H1 (cell line): ENCODE data around the gene CCDC157. TPM values are rescaled to one million over a fixed set of nuclear protein-coding genes. Genes with fewer than 3 reads are reported as not detected.

Experiments
- CTCF ChIA-PET: fragments of 300-600 bp; sonication (Branson Sonifier 250); formaldehyde crosslinking; loops from one replicate; lab custom pipeline; 2021; ENCODE audit not compliant: partially characterized antibody; lab: Charles Lee
- POLR2A ChIA-PET: fragments of 300-600 bp; sonication (Branson Sonifier 250); formaldehyde crosslinking; loops from one replicate; lab custom pipeline; 2021; ENCODE audit warnings: inconsistent platforms; ENCODE audit not compliant: partially characterized antibody; lab: Charles Lee
- DNase-seq, 2 experiments: peaks; one replicate each; pipeline versions ENCODE4 v3.0.0 to v3.0.0-alpha.2; 2010 to 2022; ENCODE audit warnings: low spot score in 2 of 2, low read depth in 1 of 2, mixed read lengths in 1 of 2
- FAIRE-seq: peaks from 2 replicates; lab custom pipeline; 2011; peaks lifted over from hg19 to GRCh38; lab: Jason Lieb, UNC
- H2AFZ ChIP-seq: 2 replicates; pipeline ENCODE4 v1.8.1; 2012; ENCODE audit warnings: low read length, inconsistent platforms
- H2AK5ac ChIP-seq: 2 replicates; pipeline ENCODE4 v1.6.1; 2013; ENCODE audit warnings: low read depth, low read length
- H2BK120ac ChIP-seq: replicated peaks from 2 replicates; pipeline ENCODE3; 2013; ENCODE audit warnings: low read depth, low read length, inconsistent platforms
- H2BK12ac ChIP-seq: 2 replicates; pipeline ENCODE4 v1.6.1; 2013; ENCODE audit warnings: low read depth, low read length
- H2BK15ac ChIP-seq: 2 replicates; pipeline ENCODE4 v1.6.1; 2013; ENCODE audit warnings: low read length
- H2BK20ac ChIP-seq: 2 replicates; pipeline ENCODE4 v1.6.1; 2013; ENCODE audit warnings: low read length
- H2BK5ac ChIP-seq: 2 replicates; pipeline ENCODE4 v1.6.1; 2013; ENCODE audit warnings: low read depth, low read length
- H3K14ac ChIP-seq: 2 replicates; pipeline ENCODE4 v1.6.1; 2013; ENCODE audit warnings: inconsistent platforms; ENCODE audit not compliant: insufficient read length
- H3K18ac ChIP-seq: 2 replicates; pipeline ENCODE4 v1.6.1; 2013; ENCODE audit warnings: low read length; ENCODE audit errors: extremely low read depth
- H3K23ac ChIP-seq: 2 replicates; pipeline ENCODE4 v1.6.1; 2013; ENCODE audit warnings: inconsistent platforms; ENCODE audit not compliant: insufficient read length
- H3K23me2 ChIP-seq: 2 replicates; pipeline ENCODE4 v1.6.1; 2013; ENCODE audit warnings: low read depth, low read length
- H3K27ac ChIP-seq: 2 replicates; pipeline ENCODE4 v1.6.1; 2011; ENCODE audit warnings: low read depth, low read length, inconsistent platforms
- H3K27me3 ChIP-seq, 4 experiments: replicated peaks in 1 of 4; 1 replicate in 1 of 4; 2 replicates in 3 of 4; pipeline versions ENCODE4 v1.6.1 to v1.8.1; 2011 to 2013; ENCODE audit warnings: low read length in 3 of 4, mild to moderate bottlenecking in 3 of 4, inconsistent platforms in 2 of 4, mixed read lengths in 2 of 4, moderate library complexity in 1 of 4; ENCODE audit not compliant: control insufficient read depth in 3 of 4, insufficient read depth in 3 of 4; ENCODE audit errors: extremely low read depth in 1 of 4
- H3K36me3 ChIP-seq, 4 experiments: 2 replicates each; pipeline versions ENCODE4 v1.6.1 to v1.8.1; 2011 to 2013; ENCODE audit warnings: mild to moderate bottlenecking in 4 of 4, low read length in 3 of 4, moderate library complexity in 2 of 4, control low read depth in 1 of 4, inconsistent platforms in 1 of 4; ENCODE audit not compliant: insufficient read depth in 4 of 4, control insufficient read depth in 2 of 4
- H3K4ac ChIP-seq: replicated peaks from 2 replicates; pipeline ENCODE3; 2013; ENCODE audit warnings: low read length, low read depth, mixed read lengths, inconsistent platforms; ENCODE audit not compliant: insufficient read length
- H3K4me1 ChIP-seq, 4 experiments: replicated peaks in 1 of 4; 1 replicate in 1 of 4; 2 replicates in 3 of 4; pipeline versions ENCODE4 v1.6.1 to v1.8.1; 2011 to 2013; ENCODE audit warnings: low read length in 3 of 4, inconsistent platforms in 2 of 4, mixed read lengths in 1 of 4; ENCODE audit not compliant: insufficient read depth in 4 of 4, control insufficient read depth in 3 of 4
- H3K4me2 ChIP-seq, 2 experiments: 2 replicates each; pipeline versions ENCODE4 v1.6.1 to v1.8.1; 2011 to 2013; ENCODE audit warnings: low read depth in 2 of 2, low read length in 2 of 2, control low read depth in 1 of 2, inconsistent platforms in 1 of 2, mild to moderate bottlenecking in 1 of 2; ENCODE audit not compliant: insufficient read depth in 1 of 2
- H3K4me3 ChIP-seq, 4 experiments: fragments of 200-600, 300-600 bp in 1 of 4; sonication (generic), shearing (Covaris generic), sonication (Bioruptor Twin) in 1 of 4; 2 replicates each; pipeline versions ENCODE4 v1.5.1 to v1.8.1; 2011 to 2016; ENCODE audit warnings: low read length in 4 of 4, low read depth in 3 of 4, control low read depth in 2 of 4, inconsistent platforms in 2 of 4, mild to moderate bottlenecking in 2 of 4, mixed read lengths in 1 of 4, moderate library complexity in 1 of 4; ENCODE audit not compliant: insufficient read depth in 2 of 4; ENCODE audit errors: extremely low read depth in 1 of 4
- H3K56ac ChIP-seq: replicated peaks from 2 replicates; pipeline ENCODE3; 2013; ENCODE audit warnings: low read depth, mild to moderate bottlenecking, mixed read lengths, low read length, inconsistent platforms; ENCODE audit not compliant: insufficient read length
- H3K79me1 ChIP-seq: 2 replicates; pipeline ENCODE4 v1.6.1; 2013; ENCODE audit warnings: low read depth, low read length, control low read depth
- H3K79me2 ChIP-seq, 2 experiments: 2 replicates each; pipeline versions ENCODE4 v1.6.1 to v1.8.1; 2012 to 2013; ENCODE audit warnings: low read length in 2 of 2, mild to moderate bottlenecking in 2 of 2, inconsistent platforms in 1 of 2; ENCODE audit not compliant: insufficient read depth in 2 of 2, control insufficient read depth in 1 of 2
- H3K9ac ChIP-seq, 4 experiments: replicated peaks in 1 of 4; 1 replicate in 1 of 4; 2 replicates in 3 of 4; pipeline versions ENCODE4 v1.6.1 to v1.8.1; 2011 to 2013; ENCODE audit warnings: low read depth in 3 of 4, low read length in 3 of 4, control low read depth in 2 of 4, mild to moderate bottlenecking in 2 of 4, moderate library complexity in 2 of 4, inconsistent platforms in 1 of 4; ENCODE audit errors: extremely low read depth in 1 of 4
- H3K9me3 ChIP-seq, 2 experiments: 2 replicates each; pipeline versions ENCODE4 v1.6.1 to v1.8.1; 2012 to 2013; ENCODE audit warnings: mild to moderate bottlenecking in 2 of 2, moderate library complexity in 2 of 2, control low read depth in 1 of 2, inconsistent platforms in 1 of 2, low read depth in 1 of 2, low read length in 1 of 2, mixed read lengths in 1 of 2; ENCODE audit not compliant: insufficient read depth in 2 of 2
- H4K20me1 ChIP-seq, 2 experiments: replicated peaks in 1 of 2; 2 replicates each; pipeline versions ENCODE3 to v1.8.1; 2011 to 2013; ENCODE audit warnings: inconsistent platforms in 2 of 2, low read length in 2 of 2, mild to moderate bottlenecking in 1 of 2; ENCODE audit not compliant: insufficient read depth in 2 of 2, control insufficient read depth in 1 of 2
- H4K5ac ChIP-seq: 2 replicates; pipeline ENCODE4 v1.6.1; 2013; ENCODE audit warnings: low read length, low read depth, mixed read lengths, inconsistent platforms; ENCODE audit not compliant: insufficient read length
- H4K8ac ChIP-seq: 2 replicates; pipeline ENCODE4 v1.8.0; 2013; ENCODE audit warnings: mild to moderate bottlenecking, moderate library complexity, low read length, inconsistent platforms; ENCODE audit not compliant: insufficient read depth; ENCODE audit errors: extremely low read depth
- H4K91ac ChIP-seq: replicated peaks from 2 replicates; pipeline ENCODE3; 2013; ENCODE audit warnings: low read length, mixed read lengths, inconsistent platforms; ENCODE audit not compliant: insufficient read length
- CTCF ChIP-seq, 3 experiments: IDR thresholded peaks; 1 replicate in 2 of 3; 2 replicates in 1 of 3; pipeline versions ENCODE4 v1.5.1 to v1.6.1; 2011; ENCODE audit warnings: low read length in 3 of 3, mild to moderate bottlenecking in 3 of 3, inconsistent platforms in 2 of 3, low read depth in 1 of 3, moderate library complexity in 1 of 3; ENCODE audit not compliant: insufficient read depth in 1 of 3; ENCODE audit errors: control extremely low read depth in 1 of 3
- E2F6 ChIP-seq: IDR thresholded peaks from 2 replicates; pipeline ENCODE4 v1.6.1; 2012; ENCODE audit warnings: inconsistent platforms
- HDAC6 ChIP-seq: IDR thresholded peaks from one replicate; pipeline ENCODE4 v1.7.1; 2012; ENCODE audit warnings: low read depth, mild to moderate bottlenecking, inconsistent platforms, low read length, moderate library complexity
- JUN ChIP-seq: IDR thresholded peaks from 2 replicates; pipeline ENCODE4 v1.6.1; 2011; ENCODE audit warnings: low read depth, mild to moderate bottlenecking, improper control_type of control experiment, low read length
- NRF1 ChIP-seq: IDR thresholded peaks from 2 replicates; pipeline ENCODE4 v1.6.1; 2011; ENCODE audit warnings: mild to moderate bottlenecking, low read depth, low read length, improper control_type of control experiment
- POLR2A ChIP-seq, 2 experiments: IDR thresholded peaks; 1 replicate in 1 of 2; 2 replicates in 1 of 2; pipeline ENCODE4 v1.6.1; 2011; ENCODE audit warnings: low read depth in 2 of 2, low read length in 2 of 2, mild to moderate bottlenecking in 2 of 2; ENCODE audit errors: control extremely low read depth in 1 of 2
- RXRA ChIP-seq: IDR thresholded peaks from 2 replicates; pipeline ENCODE4 v1.6.1; 2011; ENCODE audit warnings: low read depth, mild to moderate bottlenecking, low read length, moderate library complexity; ENCODE audit not compliant: insufficient read depth
- SAP30 ChIP-seq: fragments of 300-600 bp; sonication (generic); IDR thresholded peaks from 2 replicates; pipeline ENCODE4 v1.7.1; 2012; ENCODE audit warnings: low read length, moderate library complexity, mild to moderate bottlenecking, inconsistent platforms; ENCODE audit not compliant: insufficient read depth, insufficient replicate concordance
- SIN3A ChIP-seq, 2 experiments: IDR thresholded peaks in 1 of 2; conservative IDR thresholded peaks in 1 of 2; 2 replicates each; pipeline ENCODE4 v1.6.1; 2011 to 2012; ENCODE audit warnings: low read length in 2 of 2, improper control_type of control experiment in 1 of 2, low read depth in 1 of 2, mild to moderate bottlenecking in 1 of 2
- ZNF274 ChIP-seq: IDR thresholded peaks from 2 replicates; pipeline ENCODE4 v1.7.0; 2012; ENCODE audit warnings: low read length, borderline replicate concordance; ENCODE audit errors: extremely low read depth
- WGBS, 2 experiments: shearing (Covaris generic) in 1 of 2; methylation state at CpG; one replicate each; pipeline versions ENCODE4 v1.1.6 to v1.1.7; 2013 to 2015; ENCODE audit warnings: low lambda C conversion rate in 2 of 2, mixed read lengths in 2 of 2, inconsistent platforms in 1 of 2, low coverage in 1 of 2, missing lambda C conversion rate in 1 of 2; ENCODE audit not compliant: insufficient replicate concordance in 2 of 2, insufficient coverage in 1 of 2, insufficient read length in 1 of 2; ENCODE audit errors: extremely low coverage in 1 of 2, missing lambda C conversion rate in 1 of 2; 5-methylcytosine and 5-hydroxymethylcytosine counted together
- polyA plus RNA-seq, 7 experiments: library from polyadenylated mRNA; depleted of rRNA in 3 of 7; stranded (reverse) in 5 of 7; unstranded in 2 of 7; fragments of >200 nt in 5 of 7; fragments of 200-250 nt in 2 of 7; gene quantifications; 1 replicate in 5 of 7; 2 replicates in 1 of 7; 4 replicates in 1 of 7; pipeline versions ENCODE4 v1.2.1 to v1.2.3, GENCODE V29; 2011 to 2013; ENCODE audit warnings: missing spikeins in 2 of 7, mixed read lengths in 2 of 7
- total RNA-seq: library from RNA; stranded (reverse); fragmentation: NEBNext Ultra II Directional; extraction: Animal tissue kit (Norgen Biotek cat#: 25700); gene quantifications from 2 replicates; pipeline ENCODE4 v1.2.1, GENCODE V29; 2021

CCDC157 gene
- total and polyA plus RNA-seq, 2 of the 8 experiments (the other 6 are each of a cell fraction or from before 2014, with no cell fraction given), result 4.1 to 8.4 TPM

- Histone ChIP-seq H4K8ac (no peak overlapping the region), H4K5ac (no peak overlapping the region), H2BK12ac (no peak overlapping the region), H3K4me1 (peaks cover 0 to 6% (median 4%) of the 10 kb centered on the region in 4 experiments; a peak in 5 of 7 replicates), H3K27me3 (no peaks in the 10 kb centered on the region), H3K4me2 (no peak overlapping the region), H4K91ac (no peak overlapping the region), H3K23ac (no peak overlapping the region), H3K36me3 (peaks cover 0 to 4% (median 0%) of the 10 kb centered on the region in 4 experiments; a peak in 2 of 8 replicates), H3K79me1 (no peaks in the 10 kb centered on the region), H4K20me1 (peaks cover 0 to 4% of the 10 kb centered on the region in 2 experiments), H2BK120ac (no peak overlapping the region), H3K14ac (no peak overlapping the region), H2BK20ac (no peak overlapping the region), H2BK5ac (no peak overlapping the region), H3K56ac (no peak overlapping the region), H3K4me3 (no peak overlapping the region), H3K9me3 (no peaks in the 10 kb centered on the region), H2BK15ac (no peak overlapping the region), H2AK5ac (no peak overlapping the region), H2AFZ (no peak overlapping the region), H3K23me2 (no peaks in the 10 kb centered on the region), H3K4ac (no peak overlapping the region), H3K9ac (no peak overlapping the region), H3K79me2 (no peaks in the 10 kb centered on the region), H3K27ac (no peak overlapping the region), H3K18ac (no peak overlapping the region)
- DNase-seq (no peak), FAIRE-seq (no peak)
- POLR2A ChIA-PET, result interaction anchor here (0.8 to 1.3 kb wide), 3 partner anchors 10 to 29 kb away, joined by 3 to 6 read pairs (median 3); no protein-coding TSS in a partner anchor
- CTCF ChIA-PET, result interaction anchor here (0.6 to 1.8 kb wide), 2 partner anchors 13 to 1676 kb away, joined by 3 to 6 read pairs; no protein-coding TSS in a partner anchor
- 79% methylated on average over 6 of the region's 6 CpGs; no CpG with 5 or more reads in 1 of the 2 experiments for WGBS, 2 experiments
- TF ChIP-seq JUN (no peak), SAP30 (no peak), ZNF274 (no peak), RXRA (no peak), SIN3A (conservative IDR thresholded peaks at IDR 0.05 in 1 of 2, IDR thresholded peaks at IDR 0.05 in 1 of 2; ENCODE audit: low read depth in 1 of 2, low read length in 2 of 2) (no peak), CTCF (IDR thresholded peaks at IDR 0.05; ENCODE audit: control extremely low read depth in 1 of 3, insufficient read depth in 1 of 3, low read depth in 1 of 3, low read length in 3 of 3) (no peak), POLR2A (IDR thresholded peaks at IDR 0.05; ENCODE audit: control extremely low read depth in 1 of 2, low read depth in 2 of 2, low read length in 2 of 2) (no peak), HDAC6 (no peak), NRF1 (no peak), E2F6 (no peak)
Measured at GRCh38 chr22:30404307-30404706, 47.5 kb downstream of the CCDC157 start.
